Body of pancreas (tissue), 4 donors: ENCODE results near the gene TOX3. TPM values are rescaled to one million over a fixed set of nuclear protein-coding genes. Genes with fewer than 3 reads are reported as not detected.

Source experiments
- ATAC-seq: fragments of 150-250 bp; one replicate; pipeline ENCODE4 v1.9.1; 2016
- DNase-seq, 4 donors: peaks; one replicate each; pipeline ENCODE4 v3.0.0-alpha.2; 2019
- H3K27ac ChIP-seq, 4 donors: fragments of 200-600 bp; sonication (generic); 1 replicate in 3 of 4; 2 replicates in 1 of 4; pipeline versions ENCODE4 v1.5.1 to v1.6.1; 2016 to 2019; ENCODE audit warnings: mild to moderate bottlenecking in 1 of 4, mixed read lengths in 1 of 4, moderate library complexity in 1 of 4
- H3K27me3 ChIP-seq, 2 donors: fragments of 200-600 bp; sonication (generic); one replicate each; pipeline ENCODE4 v1.6.0; 2016; ENCODE audit warnings: mild to moderate bottlenecking in 1 of 2
- H3K36me3 ChIP-seq, 2 donors: fragments of 200-600 bp; sonication (generic); replicated peaks in 1 of 2; 2 replicates each; pipeline ENCODE4 v1.5.1; 2016; ENCODE audit warnings: low read depth in 2 of 2; ENCODE audit not compliant: insufficient read depth in 1 of 2
- H3K4me1 ChIP-seq: fragments of 200-600 bp; sonication (generic); one replicate; pipeline ENCODE4 v1.6.0; 2016
- H3K4me3 ChIP-seq, 2 donors: fragments of 200-600 bp; sonication (generic); 1 replicate in 1 of 2; 2 replicates in 1 of 2; pipeline ENCODE4 v1.5.1; 2016 to 2019
- H3K9me3 ChIP-seq, 3 donors: fragments of 200-600 bp; sonication (generic); 1 replicate in 2 of 3; 2 replicates in 1 of 3; pipeline ENCODE4 v1.5.1; 2016
- CTCF ChIP-seq, 7 experiments: fragments of 450-650 bp in 4 of 7; fragments of 200-600 bp in 3 of 7; sonication (generic) in 3 of 7; IDR thresholded peaks; one replicate each; pipeline ENCODE4 v1.5.1; 2016 to 2019; ENCODE audit warnings: antibody characterized with exemption in 7 of 7
- POLR2A ChIP-seq, 3 donors: fragments of 450-650 bp; IDR thresholded peaks; one replicate each; pipeline ENCODE4 v1.6.1; 2016; ENCODE audit warnings: antibody characterized with exemption in 3 of 3, mild to moderate bottlenecking in 2 of 3
- WGBS, 2 donors: methylation state at CpG; one replicate each; pipeline ENCODE4 v1.1.5; 2017; 5-methylcytosine and 5-hydroxymethylcytosine counted together
- intact Hi-C: fragments of 100-400 bp; cut with DNase I; formaldehyde crosslinking; loops from one replicate; pipeline ENCODE4 v1.15.1; 2023
- total RNA-seq, 2 donors: library from RNA; depleted of rRNA; stranded (reverse); fragments of >200 nt; gene quantifications; one replicate each; pipeline ENCODE4 v1.1.0, GENCODE V29; 2016

The TOX3 gene
- total RNA-seq, 2 donors from 2014 or later = 1.3 to 5.2 TPM

GRCh38 chr16:52553322-52553721 is 6.4 kb upstream of the TOX3 start:
- Histone ChIP-seq H3K4me1 (no peaks in the 10 kb centered on the region), H3K27me3 (no peaks in the 10 kb centered on the region), H3K9me3 (no peaks in the 10 kb centered on the region), H3K27ac (no peak overlapping the region), H3K36me3 (no peaks in the 10 kb centered on the region), H3K4me3 (no peak overlapping the region)
- ATAC-seq (no peak), DNase-seq (no peak)
- TF ChIP-seq CTCF (IDR thresholded peaks at IDR 0.05) = no peak
- no peak for TF ChIP-seq POLR2A (IDR thresholded peaks at IDR 0.05)
- 76 to 85% methylated on average over 2 of the region's 2 CpGs for WGBS, 2 donors
- intact Hi-C loops = no loop called here

GRCh38 chr16:52552643-52553042 is 5.7 kb upstream of the TOX3 start:
- ATAC-seq (no peak), DNase-seq (no peak)
- Histone ChIP-seq H3K9me3 (no peaks in the 10 kb centered on the region), H3K27ac (no peak overlapping the region), H3K4me1 (peaks cover 2% of the 10 kb centered on the region), H3K27me3 (no peaks in the 10 kb centered on the region), H3K4me3 (no peak overlapping the region), H3K36me3 (no peaks in the 10 kb centered on the region)
- intact Hi-C loops = no loop called here
- TF ChIP-seq POLR2A (IDR thresholded peaks at IDR 0.05) = no peak
- no peak for TF ChIP-seq CTCF (IDR thresholded peaks at IDR 0.05)
- 33 to 34% methylated on average over 5 of the region's 5 CpGs for WGBS, 2 donors

GRCh38 chr16:52549011-52549692 is 2.2 kb upstream of the TOX3 start:
- Histone ChIP-seq H3K4me3 (no peak overlapping the region), H3K4me1 (peaks cover 28% of the 10 kb centered on the region), H3K27ac (no peak overlapping the region), H3K27me3 (no peaks in the 10 kb centered on the region), H3K9me3 (no peaks in the 10 kb centered on the region), H3K36me3 (no peaks in the 10 kb centered on the region)
- no peak for DNase-seq
- WGBS, 2 donors = 63 to 76% methylated on average over 11 of the region's 11 CpGs
- peak in 1 of 7 experiments; percentile 16 for TF ChIP-seq CTCF (IDR thresholded peaks at IDR 0.05)
- TF ChIP-seq POLR2A (IDR thresholded peaks at IDR 0.05) = no peak
- intact Hi-C loops = no loop called here
- no peak for ATAC-seq

GRCh38 chr16:52548261-52549010 is 1.5 kb upstream of the TOX3 start:
- no peak for TF ChIP-seq POLR2A (IDR thresholded peaks at IDR 0.05)
- Histone ChIP-seq H3K4me1 (peaks cover 30% of the 10 kb centered on the region), H3K9me3 (no peaks in the 10 kb centered on the region), H3K27me3 (no peaks in the 10 kb centered on the region), H3K36me3 (no peaks in the 10 kb centered on the region), H3K27ac (peak overlapping the region in 1 of 4 donors; percentile 3), H3K4me3 (no peak overlapping the region)
- no peak for ATAC-seq
- DNase-seq = no peak
- WGBS, 2 donors = 44 to 67% methylated on average over 10 of the region's 10 CpGs
- intact Hi-C loops = no loop called here

- ATAC-seq (no peak), DNase-seq (no peak)
- H3K9me3 ChIP-seq = no peaks in the 10 kb centered on the region
- H3K27me3 ChIP-seq = no peaks in the 10 kb centered on the region
- no peaks in the 10 kb centered on the region for H3K36me3 ChIP-seq
- H3K4me1 ChIP-seq = peaks cover 30% of the 10 kb centered on the region
- peak overlapping the region in 2 of 4 donors; percentile 13 to 50 for H3K27ac ChIP-seq
- intact Hi-C loops = no loop called here
- H3K4me3 ChIP-seq = no peak overlapping the region
- TF ChIP-seq POLR2A (IDR thresholded peaks at IDR 0.05) (no peak), CTCF (IDR thresholded peaks at IDR 0.05) (no peak)
- WGBS, 2 donors = 33 to 75% methylated on average over 8 of the region's 8 CpGs
Measured at GRCh38 chr16:52547834-52548215, 882 bp upstream of the TOX3 start.
